ENCODE results near the gene SPATS2L. TPM values are rescaled to one million over a fixed set of nuclear protein-coding genes. Genes with fewer than 3 reads are reported as not detected.

Gene SPATS2L
- total and polyA plus RNA-seq, 2 of the 13 experiments (the other 11 are each of a cell fraction or from before 2014, with no cell fraction given) = 154 to 212 TPM

DNA sequence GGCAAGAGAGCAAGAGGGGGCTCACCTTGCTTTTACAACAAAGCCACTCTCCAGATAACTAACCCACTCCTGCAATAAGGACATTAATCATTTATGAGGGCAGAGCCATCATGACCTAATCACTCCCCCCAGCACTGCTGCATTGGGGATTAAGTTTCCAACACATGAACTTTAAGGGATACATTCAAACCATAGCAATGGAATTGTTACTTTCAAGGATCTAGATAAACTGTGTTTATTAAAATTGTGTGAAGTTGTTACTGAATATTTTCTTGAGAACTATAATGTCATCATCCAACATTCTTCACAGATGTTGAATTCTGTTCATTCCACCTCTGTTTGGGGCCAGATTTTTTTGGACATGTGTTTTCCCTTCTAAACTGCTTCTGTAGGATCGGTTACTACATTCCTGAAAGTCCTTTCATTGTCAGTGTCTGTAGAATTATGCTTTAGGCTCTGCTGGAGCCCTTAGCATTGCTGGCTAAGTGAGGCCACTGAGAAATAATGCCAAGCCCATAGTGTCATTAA is 50.4 kb downstream of the SPATS2L start:
- Histone ChIP-seq H2AFZ (ENCODE audit: low read length) (no peak overlapping the region), H3K36me3 (replicated peaks in 1 of 2; ENCODE audit: control insufficient read depth in 1 of 2, insufficient read depth in 2 of 2, low read length in 2 of 2) (peaks cover 6 to 46% of the 10 kb centered on the region in 2 experiments; a peak in 4 of 5 replicates), H3K4me3 (replicated peaks in 1 of 3; ENCODE audit: insufficient read depth in 1 of 3, low read depth in 2 of 3, low read length in 3 of 3) (no peak overlapping the region), H3K9me3 (ENCODE audit: low read length) (no peaks in the 10 kb centered on the region), H3K9ac (ENCODE audit: insufficient read depth, low read depth, low read length) (no peak overlapping the region), H4K20me1 (ENCODE audit: insufficient read depth, low read length) (peaks cover 40% of the 10 kb centered on the region), H3K79me2 (ENCODE audit: insufficient read depth, low read length) (peaks cover 95% of the 10 kb centered on the region), H3K4me1 (ENCODE audit: insufficient read depth, low read length) (peaks cover 45% of the 10 kb centered on the region), H3K27ac (ENCODE audit: extremely low read length, insufficient read depth, low read length) (no peak overlapping the region), H3K4me2 (ENCODE audit: low read depth, low read length) (no peak overlapping the region), H3K27me3 (ENCODE audit: control insufficient read depth in 1 of 2, insufficient read depth in 2 of 2, low read length in 2 of 2) (no peaks in the 10 kb centered on the region)
- no TSS peak for BruUV-seq (replicated peaks)
- DNase-seq (ENCODE audit: low spot score) (no peak), ATAC-seq (no peak), FAIRE-seq (no peak)
- in situ Hi-C loops (cut with HindIII; ENCODE audit: extremely low pct_ligation_motif_present, low pct_unique_long_range_greater_than_20kb) = no loop called here
- 90% methylated on average over 1 of the region's 1 CpG for WGBS (ENCODE audit: low lambda C conversion rate)
- TF ChIP-seq HIVEP1 (CRISPR knock-in tag; IDR thresholded peaks at IDR 0.05) (no peak), SPEN (CRISPR knock-in tag; IDR thresholded peaks at IDR 0.05; ENCODE audit: low read depth) (0 out of 2 replicates have a peak, but pooled peaks have one; percentile 20), FOXK1 (CRISPR knock-in tag; IDR thresholded peaks at IDR 0.05; ENCODE audit: borderline replicate concordance, low read depth) (no peak), RBM22 (optimal IDR thresholded peaks at IDR 0.05; ENCODE audit: low read length) (peak; percentile 7)
- TF ChIP-seq, protein P1, sequence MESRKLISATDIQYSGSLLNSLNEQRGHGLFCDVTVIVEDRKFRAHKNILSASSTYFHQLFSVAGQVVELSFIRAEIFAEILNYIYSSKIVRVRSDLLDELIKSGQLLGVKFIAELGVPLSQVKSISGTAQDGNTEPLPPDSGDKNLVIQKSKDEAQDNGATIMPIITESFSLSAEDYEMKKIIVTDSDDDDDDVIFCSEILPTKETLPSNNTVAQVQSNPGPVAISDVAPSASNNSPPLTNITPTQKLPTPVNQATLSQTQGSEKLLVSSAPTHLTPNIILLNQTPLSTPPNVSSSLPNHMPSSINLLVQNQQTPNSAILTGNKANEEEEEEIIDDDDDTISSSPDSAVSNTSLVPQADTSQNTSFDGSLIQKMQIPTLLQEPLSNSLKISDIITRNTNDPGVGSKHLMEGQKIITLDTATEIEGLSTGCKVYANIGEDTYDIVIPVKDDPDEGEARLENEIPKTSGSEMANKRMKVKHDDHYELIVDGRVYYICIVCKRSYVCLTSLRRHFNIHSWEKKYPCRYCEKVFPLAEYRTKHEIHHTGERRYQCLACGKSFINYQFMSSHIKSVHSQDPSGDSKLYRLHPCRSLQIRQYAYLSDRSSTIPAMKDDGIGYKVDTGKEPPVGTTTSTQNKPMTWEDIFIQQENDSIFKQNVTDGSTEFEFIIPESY (CRISPR knock-in tag; IDR thresholded peaks at IDR 0.05) = no peak
- ChIA-PET CTCF (ENCODE audit: low intra/inter-chr PET ratio, low total read pairs) (no interaction called here), POLR2A (no interaction called here)
- intact Hi-C loops (cut with micrococcal nuclease; ENCODE audit: unreplicated experiment) = no loop called here

GRCh38 chr2:200357845-200358244 is 51.4 kb downstream of the SPATS2L start:
- intact Hi-C loops (cut with micrococcal nuclease; ENCODE audit: unreplicated experiment) (no loop called here), in situ Hi-C loops (cut with HindIII; ENCODE audit: extremely low pct_ligation_motif_present, low pct_unique_long_range_greater_than_20kb) (no loop called here)
- Histone ChIP-seq H4K20me1 (ENCODE audit: insufficient read depth, low read length) (peaks cover 38% of the 10 kb centered on the region), H3K4me3 (replicated peaks in 1 of 3; ENCODE audit: insufficient read depth in 1 of 3, low read depth in 2 of 3, low read length in 3 of 3) (no peak overlapping the region), H2AFZ (ENCODE audit: low read length) (no peak overlapping the region), H3K4me1 (ENCODE audit: insufficient read depth, low read length) (peaks cover 45% of the 10 kb centered on the region), H3K27me3 (ENCODE audit: control insufficient read depth in 1 of 2, insufficient read depth in 2 of 2, low read length in 2 of 2) (no peaks in the 10 kb centered on the region), H3K4me2 (ENCODE audit: low read depth, low read length) (no peak overlapping the region), H3K36me3 (replicated peaks in 1 of 2; ENCODE audit: control insufficient read depth in 1 of 2, insufficient read depth in 2 of 2, low read length in 2 of 2) (peaks cover 8 to 50% of the 10 kb centered on the region in 2 experiments; a peak in 4 of 5 replicates), H3K9me3 (ENCODE audit: low read length) (no peaks in the 10 kb centered on the region), H3K9ac (ENCODE audit: insufficient read depth, low read depth, low read length) (no peak overlapping the region), H3K79me2 (ENCODE audit: insufficient read depth, low read length) (peaks cover 97% of the 10 kb centered on the region), H3K27ac (ENCODE audit: extremely low read length, insufficient read depth, low read length) (no peak overlapping the region)
- ChIA-PET CTCF (ENCODE audit: low intra/inter-chr PET ratio, low total read pairs) (no interaction called here), POLR2A (no interaction called here)
- whole genome bisulfite sequencing (ENCODE audit: low lambda C conversion rate) = 99% methylated on average over 3 of the region's 3 CpGs
- ATAC-seq (no peak), DNase-seq (ENCODE audit: low spot score) (no peak), FAIRE-seq (no peak)
- BruUV-seq (replicated peaks) = no TSS peak
- TF ChIP-seq SNRNP70 (IDR thresholded peaks at IDR 0.05; ENCODE audit: low read depth, low read length) (no peak), RBM22 (optimal IDR thresholded peaks at IDR 0.05; ENCODE audit: low read length) (peak; percentile 87)
